Measurements from ENCODE around the gene HOXD3. TPM values are rescaled to one million over a fixed set of nuclear protein-coding genes. Genes with fewer than 3 reads are reported as not detected.

Gene HOXD3
- total RNA-seq, 1 donor from 2014 or later = not detected

GRCh38 chr2:176126929-176127773, 30.0 kb upstream of the HOXD3 start:
- no peaks in the 10 kb centered on the region for H3K9me3 Mint-ChIP-seq (ENCODE audit: low read depth)
- peaks cover 83% of the 10 kb centered on the region for H3K27me3 Mint-ChIP-seq
- TF ChIP-seq CTCF (IDR thresholded peaks at IDR 0.05; ENCODE audit: unreplicated experiment) = peak; percentile 96
- no peaks in the 10 kb centered on the region for H3K4me1 Mint-ChIP-seq (ENCODE audit: low read depth)
- H3K27ac Mint-ChIP-seq = peak overlapping the region; percentile 24
- no peak for DNase-seq (ENCODE audit: low spot score, unreplicated experiment)
- no peak overlapping the region for H3K4me3 Mint-ChIP-seq (ENCODE audit: low read depth)
- no peaks in the 10 kb centered on the region for H3K36me3 Mint-ChIP-seq (ENCODE audit: insufficient read depth)

- Mint-ChIP-seq H3K9me3 (ENCODE audit: low read depth) (no peaks in the 10 kb centered on the region), H3K4me3 (ENCODE audit: low read depth) (no peak overlapping the region), H3K27ac (no peak overlapping the region), H3K27me3 (peaks cover 85% of the 10 kb centered on the region), H3K4me1 (ENCODE audit: low read depth) (no peaks in the 10 kb centered on the region), H3K36me3 (ENCODE audit: insufficient read depth) (no peaks in the 10 kb centered on the region)
- DNase-seq (ENCODE audit: low spot score, unreplicated experiment) = no peak
- TF ChIP-seq CTCF (IDR thresholded peaks at IDR 0.05; ENCODE audit: unreplicated experiment) = no peak
Measured at GRCh38 chr2:176127774-176128072, 29.4 kb upstream of the HOXD3 start.

GRCh38 chr2:176128172-176128981, 28.7 kb upstream of the HOXD3 start:
- Mint-ChIP-seq H3K4me3 (ENCODE audit: low read depth) (no peak overlapping the region), H3K36me3 (ENCODE audit: insufficient read depth) (no peaks in the 10 kb centered on the region), H3K27me3 (peaks cover 89% of the 10 kb centered on the region), H3K4me1 (ENCODE audit: low read depth) (no peaks in the 10 kb centered on the region), H3K9me3 (ENCODE audit: low read depth) (no peaks in the 10 kb centered on the region), H3K27ac (no peak overlapping the region)
- no peak for TF ChIP-seq CTCF (IDR thresholded peaks at IDR 0.05; ENCODE audit: unreplicated experiment)
- no peak for DNase-seq (ENCODE audit: low spot score, unreplicated experiment)

- H3K9me3 Mint-ChIP-seq (ENCODE audit: low read depth) = no peaks in the 10 kb centered on the region
- H3K4me1 Mint-ChIP-seq (ENCODE audit: low read depth) = no peaks in the 10 kb centered on the region
- TF ChIP-seq CTCF (IDR thresholded peaks at IDR 0.05; ENCODE audit: unreplicated experiment) = no peak
- peaks cover 89% of the 10 kb centered on the region for H3K27me3 Mint-ChIP-seq
- DNase-seq (ENCODE audit: low spot score, unreplicated experiment) = no peak
- peak within 1 kb of the TSS; percentile 37 for H3K4me3 Mint-ChIP-seq (ENCODE audit: low read depth)
- H3K27ac Mint-ChIP-seq = no peak within 1 kb of the TSS
- no peaks in the 10 kb centered on the region for H3K36me3 Mint-ChIP-seq (ENCODE audit: insufficient read depth)
Measured at GRCh38 chr2:176128982-176129796, 27.9 kb upstream of the HOXD3 start, which contains the start of gene HOXD8. HOXD8 (plus strand) TSS chr2:176129705; CDS start chr2:176130367, 662 bp downstream.

GRCh38 chr2:176129813-176130146, 27.3 kb upstream of the HOXD3 start:
- no peaks in the 10 kb centered on the region for H3K4me1 Mint-ChIP-seq (ENCODE audit: low read depth)
- no peak overlapping the region for H3K27ac Mint-ChIP-seq
- H3K4me3 Mint-ChIP-seq (ENCODE audit: low read depth) = peak overlapping the region; percentile 37
- no peak for DNase-seq (ENCODE audit: low spot score, unreplicated experiment)
- peaks cover 89% of the 10 kb centered on the region for H3K27me3 Mint-ChIP-seq
- H3K36me3 Mint-ChIP-seq (ENCODE audit: insufficient read depth) = no peaks in the 10 kb centered on the region
- TF ChIP-seq CTCF (IDR thresholded peaks at IDR 0.05; ENCODE audit: unreplicated experiment) = no peak
- H3K9me3 Mint-ChIP-seq (ENCODE audit: low read depth) = no peaks in the 10 kb centered on the region
